ENCODE data around the gene RBM7.
A peak's percentile ranks its signal among the peaks of the same experiment; 100 is the strongest.

GRCh38 chr11:114438303-114438702, 37.8 kb downstream of the RBM7 start:
- TF ChIP-seq POLR2AphosphoS5 (IDR thresholded peaks at IDR 0.05): peak; percentile 16
- TF ChIP-seq CTCF (IDR thresholded peaks at IDR 0.05): no peak
